ENCODE measurements around the gene NCKAP5. TPM values are rescaled to one million over a fixed set of nuclear protein-coding genes. Genes with fewer than 3 reads are reported as not detected.

Gene NCKAP5
- total and polyA plus RNA-seq, 2 of the 8 experiments (the other 6 are each of a cell fraction or from before 2014, with no cell fraction given): 0.27 to 0.86 TPM

DNA sequence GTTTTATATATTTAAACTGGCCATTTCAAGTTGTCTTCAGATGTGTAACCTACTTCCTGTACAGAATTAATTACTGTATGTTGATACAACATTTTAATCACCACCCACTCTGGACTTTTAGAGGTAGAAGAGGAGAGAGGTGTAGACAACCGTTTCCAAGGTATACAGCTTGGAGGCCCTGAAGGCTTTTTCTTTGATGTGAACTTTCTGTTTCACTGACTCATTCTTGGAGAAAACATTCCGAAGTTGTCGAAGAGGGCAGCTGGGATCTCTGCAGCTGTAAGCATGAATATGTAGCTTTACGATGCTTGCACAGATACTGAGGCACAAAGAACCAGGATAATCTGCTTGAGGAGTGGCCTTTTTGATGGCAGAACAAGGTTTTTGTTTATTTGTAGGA lies 137.0 kb downstream of the NCKAP5 start:
- Histone ChIP-seq H3K79me2 (ENCODE audit: control insufficient read depth in 1 of 2, insufficient read depth in 2 of 2, low read length in 2 of 2) (no peaks in the 10 kb centered on the region), H4K8ac (ENCODE audit: extremely low read depth, insufficient read depth, low read length) (no peak overlapping the region), H4K20me1 (replicated peaks in 1 of 2; ENCODE audit: control insufficient read depth in 1 of 2, insufficient read depth in 2 of 2, low read length in 2 of 2) (no peaks in the 10 kb centered on the region), H3K9ac (replicated peaks in 1 of 4; ENCODE audit: extremely low read depth in 1 of 4, low read depth in 3 of 4, low read length in 3 of 4) (no peak overlapping the region), H4K5ac (ENCODE audit: insufficient read length, low read depth, low read length) (no peak overlapping the region), H3K79me1 (ENCODE audit: low read depth, low read length) (no peaks in the 10 kb centered on the region), H2BK120ac (replicated peaks; ENCODE audit: low read depth, low read length) (no peak overlapping the region), H3K14ac (ENCODE audit: insufficient read length) (no peak overlapping the region), H3K23ac (ENCODE audit: insufficient read length) (no peak overlapping the region), H3K36me3 (ENCODE audit: control insufficient read depth in 2 of 4, insufficient read depth in 4 of 4, low read length in 3 of 4) (no peaks in the 10 kb centered on the region), H2BK5ac (ENCODE audit: low read depth, low read length) (no peak overlapping the region), H3K4me1 (replicated peaks in 1 of 4; ENCODE audit: control insufficient read depth in 3 of 4, insufficient read depth in 4 of 4, low read length in 3 of 4) (no peaks in the 10 kb centered on the region), H3K18ac (ENCODE audit: extremely low read depth, low read length) (no peak overlapping the region), H3K23me2 (ENCODE audit: low read depth, low read length) (no peaks in the 10 kb centered on the region), H2BK12ac (ENCODE audit: low read depth, low read length) (no peak overlapping the region), H3K27me3 (replicated peaks in 1 of 4; ENCODE audit: control insufficient read depth in 3 of 4, extremely low read depth in 1 of 4, insufficient read depth in 3 of 4, low read length in 3 of 4) (no peaks in the 10 kb centered on the region), H3K27ac (ENCODE audit: low read depth, low read length) (no peak overlapping the region), H3K4me2 (ENCODE audit: insufficient read depth in 1 of 2, low read depth in 2 of 2, low read length in 2 of 2) (no peak overlapping the region), H3K9me3 (ENCODE audit: insufficient read depth in 2 of 2, low read depth in 1 of 2, low read length in 1 of 2) (no peaks in the 10 kb centered on the region; a peak in 1 of 4 replicates), H2BK20ac (ENCODE audit: low read length) (no peak overlapping the region), H4K91ac (replicated peaks; ENCODE audit: insufficient read length, low read length) (no peak overlapping the region), H2BK15ac (ENCODE audit: low read length) (no peak overlapping the region), H3K56ac (replicated peaks; ENCODE audit: insufficient read length, low read depth, low read length) (no peak overlapping the region), H2AFZ (ENCODE audit: low read length) (no peak overlapping the region), H2AK5ac (ENCODE audit: low read depth, low read length) (no peak overlapping the region), H3K4me3 (ENCODE audit: extremely low read depth in 1 of 4, insufficient read depth in 2 of 4, low read depth in 3 of 4, low read length in 4 of 4) (no peak overlapping the region), H3K4ac (replicated peaks; ENCODE audit: insufficient read length, low read depth, low read length) (no peak overlapping the region)
- ChIA-PET CTCF (ENCODE audit: partially characterized antibody) (interaction anchor here (0.9 kb wide), 1 partner anchor 130 kb away, joined by 3 read pairs; no protein-coding TSS in a partner anchor), POLR2A (ENCODE audit: partially characterized antibody) (no interaction called here)
- WGBS, 2 experiments (ENCODE audit: extremely low coverage in 1 of 2, insufficient coverage in 1 of 2, insufficient read length in 1 of 2, insufficient replicate concordance in 2 of 2, low coverage in 1 of 2, low lambda C conversion rate in 2 of 2, missing lambda C conversion rate in 1 of 2): 75% methylated on average over 4 of the region's 4 CpGs; no CpG with 5 or more reads in 1 of the 2 experiments
- FAIRE-seq (no peak), DNase-seq (ENCODE audit: low read depth in 1 of 2, low spot score in 2 of 2) (no peak)
- no peak for TF ChIP-seq CTCF (IDR thresholded peaks at IDR 0.05; ENCODE audit: control extremely low read depth in 1 of 3, insufficient read depth in 1 of 3, low read depth in 1 of 3, low read length in 3 of 3)
- TF ChIP-seq CREB1 (IDR thresholded peaks at IDR 0.05): no peak
- no peak for TF ChIP-seq BRCA1 (IDR thresholded peaks at IDR 0.05; ENCODE audit: low read depth, low read length)
- TF ChIP-seq POLR2A (IDR thresholded peaks at IDR 0.05; ENCODE audit: control extremely low read depth in 1 of 2, low read depth in 2 of 2, low read length in 2 of 2): no peak
- no peak for TF ChIP-seq TCF12 (IDR thresholded peaks at IDR 0.05; ENCODE audit: low read depth, low read length)
- TF ChIP-seq CEBPB (IDR thresholded peaks at IDR 0.05; ENCODE audit: low read depth, low read length): no peak
- TF ChIP-seq, protein P1, sequence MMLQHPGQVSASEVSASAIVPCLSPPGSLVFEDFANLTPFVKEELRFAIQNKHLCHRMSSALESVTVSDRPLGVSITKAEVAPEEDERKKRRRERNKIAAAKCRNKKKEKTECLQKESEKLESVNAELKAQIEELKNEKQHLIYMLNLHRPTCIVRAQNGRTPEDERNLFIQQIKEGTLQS (IDR thresholded peaks at IDR 0.05; ENCODE audit: insufficient read depth, low read depth, low read length): no peak
